IMR-90 (cell line): ENCODE results near the gene MFSD2A. TPM values are rescaled to one million over a fixed set of nuclear protein-coding genes. Genes with fewer than 3 reads are reported as not detected.

Source experiments
- ATAC-seq: fragments of 200-7000 bp; cut with Tn5 transposase; 2 replicates; pipeline ENCODE4 v1.9.1; 2020; ENCODE audit warnings: low read depth, mild to moderate bottlenecking, moderate library complexity
- BruUV-seq: library from RNA; stranded (reverse); fragments of 400-500 nt; replicated peaks from 2 replicates; lab custom pipeline; 2021; lab: Mats Ljungman, UMichigan
- CTCF ChIA-PET: fragments of 300-600 bp; formaldehyde crosslinking; extraction: SDS; loops from one replicate; lab custom pipeline; 2021; ENCODE audit warnings: antibody characterized with exemption; lab: Yijun Ruan, JAX
- POLR2A ChIA-PET: fragments of 300-600 bp; sonication (Branson Sonifier 250); formaldehyde crosslinking; loops from one replicate; lab custom pipeline; 2022; ENCODE audit warnings: antibody characterized with exemption; ENCODE audit not compliant: unreplicated experiment; lab: Charles Lee
- DNase-seq: peaks from one replicate; pipeline ENCODE4 v3.0.0; 2013
- H2AFZ ChIP-seq: replicated peaks from 2 replicates; pipeline ENCODE3; 2013; ENCODE audit warnings: low read length, mild to moderate bottlenecking; ENCODE audit not compliant: poor library complexity
- H2AK5ac ChIP-seq: 2 replicates; pipeline ENCODE4 v1.6.1; 2013; ENCODE audit warnings: low read depth, low read length, inconsistent platforms
- H2AK9ac ChIP-seq: replicated peaks from 2 replicates; pipeline ENCODE3; 2013; ENCODE audit warnings: mild to moderate bottlenecking, low read depth, low read length, moderate library complexity; ENCODE audit not compliant: poor library complexity
- H2BK120ac ChIP-seq: 2 replicates; pipeline ENCODE4 v1.6.1; 2013; ENCODE audit warnings: low read depth, low read length, inconsistent platforms
- H2BK15ac ChIP-seq: 3 replicates; pipeline ENCODE4 v1.6.1; 2013; ENCODE audit warnings: low read depth, low read length, inconsistent platforms
- H2BK20ac ChIP-seq: 2 replicates; pipeline ENCODE4 v1.6.1; 2013; ENCODE audit warnings: low read depth, mild to moderate bottlenecking, inconsistent platforms, low read length, moderate library complexity
- H2BK5ac ChIP-seq: 2 replicates; pipeline ENCODE4 v1.6.1; 2013; ENCODE audit warnings: mild to moderate bottlenecking, low read depth, low read length, inconsistent platforms; ENCODE audit not compliant: poor library complexity, severe bottlenecking
- H3K14ac ChIP-seq: replicated peaks from 2 replicates; pipeline ENCODE4 v1.6.1; 2013; ENCODE audit warnings: low read depth, low read length, inconsistent platforms
- H3K18ac ChIP-seq: 2 replicates; pipeline ENCODE4 v1.6.1; 2013; ENCODE audit warnings: low read depth, low read length, control low read depth
- H3K23ac ChIP-seq: 2 replicates; pipeline ENCODE4 v1.6.1; 2013; ENCODE audit warnings: low read depth, low read length, inconsistent platforms
- H3K27ac ChIP-seq: 2 replicates; pipeline ENCODE4 v1.5.1; 2013; ENCODE audit warnings: mild to moderate bottlenecking, control low read depth, low read length; ENCODE audit not compliant: insufficient read depth
- H3K27me3 ChIP-seq: 2 replicates; pipeline ENCODE4 v1.6.1; 2013; ENCODE audit warnings: low read length; ENCODE audit not compliant: control insufficient read depth, insufficient read depth
- H3K36me3 ChIP-seq: 2 replicates; pipeline ENCODE4 v1.6.1; 2013; ENCODE audit warnings: low read length, mixed read lengths; ENCODE audit not compliant: control insufficient read depth, insufficient read depth
- H3K4ac ChIP-seq: 2 replicates; pipeline ENCODE4 v1.6.1; 2013; ENCODE audit warnings: low read depth, low read length, inconsistent platforms
- H3K4me1 ChIP-seq: 2 replicates; pipeline ENCODE4 v1.6.1; 2013; ENCODE audit warnings: low read length, mixed read lengths; ENCODE audit not compliant: control insufficient read depth, insufficient read depth
- H3K4me2 ChIP-seq: 2 replicates; pipeline ENCODE4 v1.6.1; 2013; ENCODE audit warnings: low read depth, mild to moderate bottlenecking, control low read depth, low read length, moderate library complexity
- H3K4me3 ChIP-seq: 2 replicates; pipeline ENCODE4 v1.5.1; 2013; ENCODE audit warnings: low read depth, mild to moderate bottlenecking, control low read depth, low read length, moderate library complexity; ENCODE audit not compliant: insufficient read depth
- H3K56ac ChIP-seq: 2 replicates; pipeline ENCODE4 v1.6.1; 2013; ENCODE audit warnings: low read length, inconsistent platforms; ENCODE audit not compliant: insufficient read depth; ENCODE audit errors: extremely low read depth
- H3K79me1 ChIP-seq, 2 experiments: 2 replicates each; pipeline ENCODE4 v1.6.1; 2013; ENCODE audit warnings: low read length in 2 of 2, inconsistent platforms in 1 of 2, low read depth in 1 of 2
- H3K9ac ChIP-seq: 2 replicates; pipeline ENCODE4 v1.6.1; 2013; ENCODE audit warnings: low read depth, low read length, control low read depth
- H3K9me1 ChIP-seq: 2 replicates; pipeline ENCODE4 v1.6.1; 2013; ENCODE audit warnings: low read length, inconsistent platforms; ENCODE audit not compliant: insufficient read depth
- H3K9me3 ChIP-seq: 2 replicates; pipeline ENCODE4 v1.6.1; 2013; ENCODE audit warnings: low read length; ENCODE audit not compliant: control insufficient read depth, insufficient read depth
- H4K20me1 ChIP-seq: 2 replicates; pipeline ENCODE4 v1.6.1; 2013; ENCODE audit warnings: low read length, inconsistent platforms; ENCODE audit not compliant: insufficient read depth
- H4K5ac ChIP-seq: 2 replicates; pipeline ENCODE4 v1.6.1; 2013; ENCODE audit warnings: mild to moderate bottlenecking, low read depth, low read length, control low read depth
- H4K8ac ChIP-seq, 2 experiments: 2 replicates each; pipeline ENCODE4 v1.6.1; 2013; ENCODE audit warnings: low read depth in 2 of 2, low read length in 2 of 2, control low read depth in 1 of 2, inconsistent platforms in 1 of 2
- H4K91ac ChIP-seq: 2 replicates; pipeline ENCODE4 v1.6.1; 2013; ENCODE audit warnings: low read depth, low read length, inconsistent platforms; ENCODE audit not compliant: insufficient read depth
- BHLHE40 ChIP-seq: fragments of 150-350 bp; IDR thresholded peaks from 2 replicates; pipeline ENCODE4 v1.6.1; 2016; ENCODE audit warnings: mild to moderate bottlenecking, low read depth, low read length
- POLR2A ChIP-seq: IDR thresholded peaks from 2 replicates; pipeline ENCODE4 v1.6.1; 2012; ENCODE audit warnings: mild to moderate bottlenecking, low read depth, low read length
- WGBS, 2 experiments: methylation state at CpG; one replicate each; pipeline versions ENCODE4 v1.1.5 to v1.1.7; 2013; ENCODE audit warnings: missing lambda C conversion rate in 2 of 2; ENCODE audit not compliant: insufficient read length in 1 of 2; ENCODE audit errors: extremely low coverage in 2 of 2; 5-methylcytosine and 5-hydroxymethylcytosine counted together
- dilution Hi-C: fragments of 300-500 bp; cut with HindIII; formaldehyde crosslinking; loops from one replicate; pipeline ENCODE4 v1.14.3; 2018; ENCODE audit warnings: low sequenced_read_pairs; ENCODE audit not compliant: unreplicated experiment
- in situ Hi-C: fragments of 300-500 bp; cut with MboI; formaldehyde crosslinking; loops from 3 replicates; pipeline ENCODE4 v1.14.3; 2019; ENCODE audit warnings: low sequenced_read_pairs, inconsistent platforms, mixed read lengths
- intact Hi-C: fragments of 100-400 bp; cut with micrococcal nuclease; formaldehyde crosslinking; loops from 2 replicates; pipeline ENCODE4 v1.10.0; 2022
- polyA plus RNA-seq, 3 experiments: library from polyadenylated mRNA; depleted of rRNA; stranded (reverse); fragments of >200 nt; gene quantifications; 2 replicates each; pipeline ENCODE4 v1.2.3, GENCODE V29; 2012; ENCODE audit warnings: low replicate concordance in 1 of 3
- total RNA-seq: library from RNA; depleted of rRNA; stranded (reverse); fragments of >200 nt; gene quantifications from 2 replicates; pipeline ENCODE4 v1.2.3, GENCODE V29; 2012

Gene MFSD2A
- total and polyA plus RNA-seq, 2 of the 4 experiments (the other 2 are of a cell fraction) = 5.7 to 7.3 TPM

DNA sequence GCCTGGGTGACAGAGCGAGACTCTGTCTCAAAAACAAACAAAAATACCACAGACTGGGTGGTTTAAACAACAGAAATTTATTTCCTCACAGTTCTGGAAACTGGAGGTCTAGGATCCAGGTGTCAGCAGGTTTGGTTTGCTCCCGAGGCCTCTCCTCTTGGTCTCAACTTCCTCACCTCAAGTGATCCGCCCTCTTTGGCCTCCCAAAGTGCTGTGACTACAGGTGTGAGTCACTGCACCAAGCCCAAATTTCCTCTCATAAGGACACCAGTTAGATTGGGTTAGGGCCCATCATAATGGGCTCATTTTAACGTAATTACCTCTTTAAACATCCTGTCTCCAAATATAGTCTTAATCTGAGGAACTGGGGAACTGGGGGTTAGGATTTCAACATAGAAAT, 35.5 kb downstream of the MFSD2A start:
- intact Hi-C loops = no loop called here
- 80% methylated on average over 2 of the region's 4 CpGs; no CpG with 5 or more reads in 1 of the 2 experiments for WGBS, 2 experiments
- CTCF ChIA-PET = no interaction called here

More for the DNA sequence above, 35.5 kb downstream of the MFSD2A start:
- Histone ChIP-seq H3K9me3 (no peaks in the 10 kb centered on the region), H3K23ac (no peak overlapping the region), H3K4me3 (no peak overlapping the region), H3K79me1 (no peaks in the 10 kb centered on the region), H3K9ac (no peak overlapping the region), H2BK5ac (no peak overlapping the region), H4K5ac (no peak overlapping the region), H2AFZ (no peak overlapping the region), H4K20me1 (no peaks in the 10 kb centered on the region), H3K36me3 (no peaks in the 10 kb centered on the region), H3K27ac (no peak overlapping the region), H3K27me3 (no peaks in the 10 kb centered on the region), H3K9me1 (no peaks in the 10 kb centered on the region), H3K4me2 (no peak overlapping the region), H3K4me1 (no peaks in the 10 kb centered on the region), H2BK20ac (no peak overlapping the region), H4K8ac (no peak overlapping the region), H3K18ac (no peak overlapping the region), H3K14ac (no peak overlapping the region), H3K56ac (no peak overlapping the region), H2AK9ac (no peak overlapping the region), H2BK120ac (no peak overlapping the region), H4K91ac (no peak overlapping the region), H2AK5ac (no peak overlapping the region), H2BK15ac (no peak overlapping the region), H3K4ac (no peak overlapping the region)
- DNase-seq = no peak
- no peak for ATAC-seq
- in situ Hi-C loops (no loop called here), dilution Hi-C loops (no loop called here)
- BruUV-seq = no TSS peak
- TF ChIP-seq BHLHE40 (no peak), POLR2A (no peak)
- POLR2A ChIA-PET = no interaction called here
